Activated naive CD4-positive, alpha-beta T cell treated with Interleukin-2 at 50 U/mL for 16 hours (primary cell): ENCODE data around the gene FGGY.
"Not testable (repeated sequence)": the region's sequence is repeated elsewhere in the genome, so short reads cannot be mapped to it uniquely, and the experiment has no call there.

Experiments used
- DNase-seq: peaks from one replicate; pipeline ENCODE4 v3.0.0-alpha.2; 2020

The FGGY gene

DNA sequence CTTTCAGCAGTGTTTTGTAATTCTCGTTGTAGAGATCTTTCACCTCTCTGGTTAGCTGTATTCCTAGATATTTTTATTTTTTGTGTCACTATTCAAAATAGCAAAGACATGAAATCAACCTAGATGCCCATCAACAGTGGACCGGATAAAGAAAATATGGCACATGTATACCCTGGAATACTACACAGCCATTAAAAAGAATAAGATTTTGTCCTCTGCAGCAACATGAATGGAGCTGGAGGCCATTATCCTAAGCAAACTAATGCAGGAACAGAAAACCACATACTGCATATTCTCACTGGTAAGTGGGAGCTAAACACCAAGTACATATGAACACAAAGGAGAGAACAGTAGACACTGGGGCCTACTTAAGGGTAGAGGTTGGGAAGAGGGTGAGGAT is 199.3 kb downstream of the FGGY start:
- not testable (repeated sequence) for DNase-seq

DNA sequence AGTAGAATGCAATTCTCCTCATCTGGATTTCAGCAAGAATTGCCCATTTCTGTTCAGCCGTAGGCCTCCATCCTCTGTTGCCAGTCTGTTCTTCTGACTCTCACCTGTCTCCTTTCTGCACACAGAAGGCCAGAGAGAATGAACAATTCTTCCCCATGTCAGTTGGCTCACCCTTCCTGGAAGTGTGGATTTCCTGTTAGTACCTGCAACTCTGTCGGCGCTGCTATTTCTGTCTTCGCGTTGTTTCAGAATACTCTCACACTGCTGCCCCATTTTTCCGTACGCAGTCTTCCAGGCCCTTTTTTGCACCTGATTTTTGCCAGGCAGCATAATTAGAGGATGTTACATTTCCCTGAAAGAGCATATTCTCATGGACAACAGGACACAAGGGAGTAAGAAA is 200.7 kb downstream of the FGGY start:
- no peak for DNase-seq

DNA sequence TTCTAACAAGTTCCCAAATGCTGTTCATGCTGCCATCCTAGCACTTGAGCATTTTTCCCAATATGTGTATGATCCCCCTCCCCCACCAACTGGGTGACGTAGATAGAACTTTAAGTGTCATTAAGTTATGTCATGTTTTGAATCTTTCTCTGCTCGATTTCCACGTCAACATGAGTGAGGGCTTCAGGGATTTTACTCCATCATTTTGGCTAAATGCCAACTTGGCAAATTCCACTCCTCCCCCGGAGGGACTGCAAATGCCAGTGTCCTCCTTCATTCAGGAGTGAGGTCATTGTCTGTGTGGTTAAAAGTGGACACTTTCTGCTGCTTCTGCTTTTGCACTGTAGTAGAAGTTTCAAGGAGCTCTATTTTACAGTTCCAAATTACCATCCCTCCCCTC is 201.7 kb downstream of the FGGY start:
- no peak for DNase-seq

- DNase-seq = no peak
These were observed 202.5 kb downstream of the FGGY start for GRCh38 chr1:59499273-59499942.

DNA sequence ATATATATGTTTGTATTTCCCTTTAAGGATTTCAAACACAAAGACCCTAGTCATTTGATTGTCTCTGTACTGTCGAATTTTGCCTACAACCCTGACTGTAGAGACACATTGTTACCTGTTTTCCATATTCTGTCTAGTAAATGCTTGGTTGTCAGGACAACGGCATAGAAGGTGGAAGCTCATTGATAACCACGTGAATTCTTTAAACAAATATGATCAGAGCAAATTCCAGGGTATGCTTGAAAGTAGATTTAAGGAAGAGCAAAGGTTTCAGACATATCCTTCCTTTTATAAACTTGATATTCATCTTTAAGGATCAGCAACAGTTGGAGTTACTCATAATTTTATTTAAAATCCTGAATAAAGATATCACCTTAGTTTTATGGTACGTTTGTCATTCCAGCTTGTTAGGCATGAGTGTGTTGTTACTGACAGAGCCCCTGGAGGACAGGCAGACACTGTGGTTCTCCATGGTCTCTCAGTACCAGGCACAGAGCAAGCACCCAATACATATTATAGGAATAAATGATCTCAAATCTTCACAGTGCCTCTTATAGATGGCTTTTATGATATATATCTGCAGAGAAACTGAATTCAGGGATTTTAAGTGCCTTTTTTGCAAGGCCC is 203.2 kb downstream of the FGGY start:
- no peak for DNase-seq

GRCh38 chr1:59500950-59501742 is 204.3 kb downstream of the FGGY start:
- no peak for DNase-seq

DNA sequence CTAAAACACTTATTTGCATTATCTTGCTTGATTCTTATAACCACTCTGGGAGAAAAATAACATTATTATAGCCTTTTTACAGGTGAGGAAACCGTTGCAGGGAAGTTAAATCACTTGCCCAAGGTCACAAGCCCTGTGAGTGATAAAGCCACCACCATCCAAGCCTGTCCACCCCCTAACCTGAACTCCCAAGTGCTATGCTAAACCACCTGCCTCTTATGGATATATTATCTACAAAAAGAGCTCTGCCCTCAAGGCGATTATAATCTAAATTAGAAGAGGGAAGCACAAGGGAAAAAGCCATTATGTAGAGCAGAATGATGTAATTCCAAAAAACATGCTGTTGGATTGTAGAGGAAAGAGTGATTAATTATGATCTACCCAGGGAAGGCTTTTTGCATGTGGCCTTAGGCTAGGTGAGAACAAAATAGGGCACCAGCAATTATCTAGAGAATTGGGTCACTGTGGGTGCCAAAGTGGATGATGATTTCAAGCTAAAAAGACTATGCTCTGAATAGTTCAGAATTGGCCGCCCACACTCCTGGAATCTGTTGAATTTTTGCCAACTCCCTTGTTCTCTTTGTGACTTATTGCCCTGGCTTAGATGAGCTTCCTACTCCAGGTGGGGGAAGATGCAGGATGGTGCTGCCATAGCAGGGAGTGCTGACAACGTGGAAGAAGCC is 205.3 kb downstream of the FGGY start:
- DNase-seq = no peak

DNA sequence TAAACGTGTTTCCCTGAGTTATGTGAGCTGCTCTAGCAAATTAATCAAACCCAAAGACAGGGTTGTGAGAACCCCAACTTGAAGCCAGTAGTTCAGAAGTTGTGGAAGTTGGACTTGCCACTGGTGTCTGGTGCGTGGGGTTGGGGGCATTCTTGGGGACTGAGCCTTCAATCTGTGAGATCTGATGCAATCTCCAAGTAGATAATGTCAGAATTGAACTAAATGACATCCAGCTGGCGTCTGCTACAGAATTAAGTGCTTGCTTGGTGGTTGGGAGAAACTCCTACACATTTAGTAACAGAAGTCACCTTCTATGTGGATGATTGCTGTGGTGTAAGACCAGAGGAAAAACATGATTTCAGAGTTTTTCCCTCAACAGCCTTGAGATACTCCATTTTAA is 207.4 kb downstream of the FGGY start:
- DNase-seq = no peak

GRCh38 chr1:59505596-59506028 is 208.7 kb downstream of the FGGY start:
- DNase-seq = no peak

DNA sequence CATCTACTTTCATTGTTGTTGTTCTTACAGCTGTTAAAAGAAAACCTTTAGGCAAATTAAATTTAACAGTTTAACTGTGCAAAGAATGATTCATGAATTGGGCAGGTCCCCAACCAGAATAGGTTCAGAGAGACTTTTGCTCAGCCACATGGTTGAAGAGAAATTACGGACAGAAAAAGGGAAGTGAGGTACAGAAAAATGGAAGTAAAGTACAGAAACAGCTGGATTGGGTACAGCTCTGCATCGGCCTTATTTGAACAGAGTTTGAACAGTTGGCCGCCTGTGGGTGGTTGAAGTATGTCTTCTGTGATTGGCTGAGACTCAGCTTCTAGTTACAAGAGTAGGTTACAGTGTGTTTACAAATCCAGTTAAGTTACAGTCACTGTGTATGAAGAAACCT is 210.1 kb downstream of the FGGY start:
- DNase-seq = no peak

GRCh38 chr1:59509341-59509875 is 212.5 kb downstream of the FGGY start:
- no peak for DNase-seq

- DNase-seq = no peak
These were observed 213.4 kb downstream of the FGGY start for GRCh38 chr1:59510249-59510648.

GRCh38 chr1:59511476-59512465 is 214.9 kb downstream of the FGGY start:
- DNase-seq = no peak

DNA sequence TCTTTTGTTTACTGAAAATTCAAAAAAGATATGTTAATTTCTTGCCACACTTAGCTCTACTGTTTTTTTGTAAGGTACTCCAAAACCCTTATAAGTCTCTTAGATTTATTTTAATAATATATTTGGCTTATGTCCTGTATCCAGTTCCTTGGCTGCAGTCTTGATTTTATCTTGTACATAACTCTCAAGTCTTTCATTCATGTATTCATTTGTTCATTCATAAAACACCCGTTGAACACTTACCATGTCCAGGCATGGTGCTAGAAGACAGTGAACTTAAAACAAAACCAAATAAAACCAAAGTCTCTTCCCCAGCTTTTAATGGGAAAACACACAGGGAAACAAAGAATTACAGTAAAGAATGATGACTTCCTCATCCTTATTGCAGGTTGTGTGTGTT is 215.8 kb downstream of the FGGY start:
- DNase-seq = no peak

GRCh38 chr1:59514061-59514909 is 217.4 kb downstream of the FGGY start:
- DNase-seq = no peak

DNA sequence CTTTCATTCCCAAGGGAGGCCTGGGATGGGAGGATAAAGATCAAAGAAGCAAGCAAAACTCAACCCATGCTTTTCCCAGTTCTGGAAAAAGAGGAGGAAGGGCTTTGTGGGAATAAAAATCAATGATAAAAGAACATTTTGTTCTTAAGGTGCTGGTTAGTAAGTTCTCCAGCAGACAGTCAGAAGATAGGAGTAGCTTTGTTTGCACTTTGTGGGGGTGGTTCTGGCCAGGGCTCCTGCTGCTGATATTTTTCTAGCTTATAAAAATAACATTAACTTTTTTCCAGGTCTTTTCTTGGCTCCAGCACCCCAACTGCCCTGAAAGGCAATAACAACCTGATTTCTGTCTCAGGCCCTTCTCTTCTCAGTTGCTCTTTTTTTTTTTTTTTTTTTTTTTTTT is 220.0 kb downstream of the FGGY start:
- no peak for DNase-seq

- no peak for DNase-seq
These were observed 223.3 kb downstream of the FGGY start for GRCh38 chr1:59520194-59520593.

- DNase-seq = no peak
These were observed 224.0 kb downstream of the FGGY start for GRCh38 chr1:59520827-59521418.

DNA sequence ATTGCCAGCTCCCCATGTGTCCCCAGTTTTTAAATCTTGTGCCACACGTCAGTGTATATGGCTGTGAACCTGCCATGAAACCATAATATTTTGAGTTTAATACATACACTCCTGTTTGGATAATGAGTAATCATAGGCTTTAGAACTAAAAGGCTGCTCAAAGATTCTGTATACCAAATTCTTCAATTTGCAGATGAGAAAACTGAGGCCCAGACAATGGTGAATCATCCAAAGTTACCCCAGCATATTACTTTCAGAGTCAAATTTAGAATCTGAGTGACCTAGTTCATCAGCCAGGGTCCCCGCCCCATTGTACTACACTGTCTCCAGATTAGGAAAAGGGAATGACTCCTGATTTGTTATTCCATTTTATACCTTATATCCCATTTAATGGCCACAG is 224.6 kb downstream of the FGGY start:
- DNase-seq = no peak

GRCh38 chr1:59522925-59523505 is 226.1 kb downstream of the FGGY start:
- no peak for DNase-seq
